KBM-7 (cell line): ENCODE data around the gene ARHGAP42.
A peak's percentile ranks its signal among the peaks of the same experiment; 100 is the strongest.

Source experiments
- DNase-seq: peaks from one replicate; pipeline ENCODE4 v3.0.0-alpha.2; 2015
- in situ Hi-C: fragments of 300-500 bp; cut with MboI; formaldehyde crosslinking; loops from 2 replicates; pipeline ENCODE4 v1.14.3; 2020; ENCODE audit warnings: low sequenced_read_pairs, low pct_unique_long_range_greater_than_20kb, mixed read lengths

Gene ARHGAP42

GRCh38 chr11:100927579-100927978 is 240.5 kb downstream of the ARHGAP42 start:
- in situ Hi-C loops = no loop called here
- DNase-seq = no peak

DNA sequence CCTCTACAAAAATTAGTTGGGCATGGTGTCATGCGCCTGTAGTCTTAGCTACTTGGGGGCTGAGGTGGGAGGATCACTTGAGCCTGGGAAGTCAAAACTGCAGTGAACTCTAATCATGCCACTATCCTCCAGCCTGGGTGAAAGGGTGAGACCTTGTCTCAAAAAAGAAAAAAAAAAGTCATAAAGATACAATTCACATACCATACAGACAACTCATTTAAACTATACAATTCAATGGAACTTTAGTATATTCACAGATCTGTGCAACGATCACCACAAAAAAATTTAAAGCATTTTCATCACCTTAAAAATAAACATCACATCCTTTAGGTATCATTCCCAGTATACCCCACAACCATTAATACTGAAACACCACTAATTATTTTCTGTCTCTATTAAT is 241.3 kb downstream of the ARHGAP42 start:
- DNase-seq = no peak
- in situ Hi-C loops = no loop called here

GRCh38 chr11:100929377-100929776 is 242.3 kb downstream of the ARHGAP42 start:
- no peak for DNase-seq
- in situ Hi-C loops = no loop called here

DNA sequence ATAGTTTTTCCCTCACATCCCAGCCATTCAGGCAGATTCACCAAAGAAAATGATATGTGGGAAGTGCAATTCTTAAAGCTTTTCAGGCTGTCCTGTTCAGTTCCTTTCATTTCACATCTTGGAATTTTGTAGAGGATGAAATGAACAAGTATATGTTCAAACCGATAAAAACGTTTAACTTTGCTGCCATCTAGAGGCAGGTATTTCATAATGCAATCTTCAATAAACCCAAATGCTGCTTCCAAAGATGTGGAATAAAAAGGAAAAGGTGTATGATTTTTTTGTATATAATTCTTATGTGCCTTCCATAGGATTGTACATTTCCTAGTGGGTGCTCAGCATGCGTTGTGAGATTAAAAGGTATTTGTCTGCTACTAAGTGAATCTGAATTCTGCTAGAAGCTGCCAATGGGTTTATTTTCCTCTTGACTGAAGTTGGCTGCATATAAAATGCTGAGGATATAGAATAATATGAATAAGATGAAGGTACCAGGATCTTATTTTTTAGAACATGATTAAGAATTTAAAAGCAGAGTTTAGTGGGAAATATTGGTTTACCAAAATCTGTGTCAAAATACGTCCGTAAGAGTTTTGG is 243.2 kb downstream of the ARHGAP42 start:
- peak; percentile 44 for DNase-seq
- in situ Hi-C loops = no loop called here

DNA sequence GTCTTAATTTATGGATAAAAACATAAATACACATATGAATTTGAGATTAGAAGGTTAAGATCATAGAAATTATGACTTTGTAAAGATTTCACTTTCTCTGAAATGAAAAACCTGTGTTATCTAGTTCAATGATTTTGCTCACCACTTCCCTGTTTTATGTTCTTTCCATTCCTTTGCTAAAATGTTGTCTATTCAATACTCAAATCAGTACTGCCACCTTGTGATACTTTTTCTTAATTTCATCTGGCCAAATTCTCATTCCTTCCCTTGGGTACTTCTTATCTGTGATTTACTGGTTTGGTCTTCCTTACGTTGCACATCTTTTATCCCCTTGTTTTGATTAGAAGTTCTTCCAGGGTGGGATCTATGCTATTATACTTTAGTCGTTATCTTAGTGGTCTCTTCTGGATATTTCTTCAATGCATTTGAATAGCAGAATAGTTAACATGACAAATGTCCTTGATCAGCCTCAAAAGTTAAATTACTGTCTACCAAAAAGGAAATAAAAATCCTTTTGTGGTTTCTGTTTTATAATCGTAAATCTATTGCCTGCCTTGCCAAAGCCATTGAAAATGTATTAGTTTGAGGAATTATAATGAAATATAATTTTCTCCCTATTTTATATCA is 245.5 kb downstream of the ARHGAP42 start:
- in situ Hi-C loops = no loop called here
- peak; percentile 52 for DNase-seq

GRCh38 chr11:100936781-100937180 is 249.7 kb downstream of the ARHGAP42 start:
- in situ Hi-C loops = no loop called here
- no peak for DNase-seq

- no peak for DNase-seq
- in situ Hi-C loops = no loop called here
These were observed 252.5 kb downstream of the ARHGAP42 start for GRCh38 chr11:100939571-100939970.

DNA sequence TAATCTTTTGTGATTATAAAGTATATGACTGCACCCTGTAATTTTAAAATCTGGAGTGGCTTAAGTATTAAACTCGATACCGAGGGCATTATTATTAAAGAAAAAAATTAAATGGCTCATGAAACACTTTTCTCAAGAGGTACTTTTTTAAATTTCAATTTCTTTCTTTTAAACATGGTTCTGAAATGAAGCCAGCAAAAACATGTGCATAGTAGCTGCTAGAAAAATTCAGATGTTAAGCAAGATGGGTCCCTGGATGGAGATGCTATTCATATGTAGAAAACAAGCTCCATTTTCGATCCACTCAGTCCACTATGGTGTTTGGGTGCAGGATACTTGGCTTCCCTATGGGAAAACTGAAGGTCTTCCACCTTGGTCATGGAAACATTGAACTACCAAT is 253.0 kb downstream of the ARHGAP42 start:
- in situ Hi-C loops = no loop called here
- no peak for DNase-seq

- in situ Hi-C loops = no loop called here
These were observed 253.9 kb downstream of the ARHGAP42 start for GRCh38 chr11:100941033-100941432.

DNA sequence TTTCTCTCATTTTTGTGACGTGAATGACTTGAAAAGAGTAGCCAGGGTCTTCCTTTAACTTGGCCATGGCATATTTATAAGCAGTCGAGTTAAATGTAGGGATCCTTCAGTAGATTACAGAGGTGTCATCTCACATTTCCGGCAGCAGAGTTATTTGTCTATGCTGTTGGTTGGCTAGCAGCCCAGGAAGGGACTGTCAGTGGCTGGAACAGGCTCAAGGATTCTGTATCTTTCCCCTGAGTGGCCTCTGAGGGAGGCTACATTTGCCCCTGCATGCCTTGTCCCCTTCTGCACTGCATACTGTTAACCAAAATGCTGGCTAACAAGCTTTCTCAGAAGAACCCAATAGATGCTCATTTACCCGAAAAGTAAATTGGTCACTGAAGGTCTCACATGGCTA is 254.9 kb downstream of the ARHGAP42 start:
- DNase-seq = no peak
- in situ Hi-C loops = no loop called here

More at GRCh38 chr11:100941033-100941432, 253.9 kb downstream of the ARHGAP42 start:
- no peak for DNase-seq

DNA sequence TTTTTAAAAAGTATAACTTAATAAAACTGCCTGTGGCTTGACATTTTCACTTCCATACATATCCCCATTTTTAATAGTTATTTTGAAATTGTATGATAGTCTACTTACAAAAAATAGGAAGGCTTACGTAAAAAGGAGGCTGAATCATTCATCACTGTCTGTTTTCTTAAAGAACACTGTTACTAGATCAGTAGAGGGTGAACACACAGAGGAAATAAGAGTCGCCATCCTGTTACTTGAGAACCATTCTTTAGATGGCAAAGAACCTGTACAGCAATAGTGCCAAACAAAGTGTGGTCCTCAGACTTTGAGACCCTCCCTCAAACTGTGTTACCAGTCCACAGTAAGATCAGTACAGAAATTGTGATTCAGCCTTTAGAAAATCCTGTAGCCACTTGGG is 261.8 kb downstream of the ARHGAP42 start:
- DNase-seq = no peak
- in situ Hi-C loops = no loop called here

DNA sequence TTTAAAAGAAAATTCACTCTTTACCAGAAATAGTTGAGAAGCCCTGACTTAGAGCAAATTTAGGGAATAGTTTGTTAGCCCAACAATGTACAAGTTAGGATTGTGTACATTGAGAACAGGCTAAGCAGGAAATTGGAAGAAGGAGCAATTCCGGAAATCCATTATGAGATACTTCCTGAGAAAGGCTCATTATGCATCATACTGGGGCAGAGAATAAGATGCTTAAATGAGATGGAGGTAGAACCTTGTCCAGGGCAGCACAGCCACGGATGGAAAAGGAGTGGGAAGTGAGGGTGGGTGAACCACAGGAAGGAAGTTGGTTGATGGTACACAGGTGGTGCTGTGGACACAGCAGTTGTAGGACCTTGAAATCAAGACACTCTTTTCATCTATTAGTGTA is 262.4 kb downstream of the ARHGAP42 start:
- in situ Hi-C loops = no loop called here
- DNase-seq = no peak

GRCh38 chr11:100955318-100955717 is 268.2 kb downstream of the ARHGAP42 start:
- in situ Hi-C loops = no loop called here

GRCh38 chr11:100956351-100956750 is 269.3 kb downstream of the ARHGAP42 start:
- DNase-seq = no peak
- in situ Hi-C loops = no loop called here

More at GRCh38 chr11:100955318-100955717, 268.2 kb downstream of the ARHGAP42 start:
- no peak for DNase-seq

DNA sequence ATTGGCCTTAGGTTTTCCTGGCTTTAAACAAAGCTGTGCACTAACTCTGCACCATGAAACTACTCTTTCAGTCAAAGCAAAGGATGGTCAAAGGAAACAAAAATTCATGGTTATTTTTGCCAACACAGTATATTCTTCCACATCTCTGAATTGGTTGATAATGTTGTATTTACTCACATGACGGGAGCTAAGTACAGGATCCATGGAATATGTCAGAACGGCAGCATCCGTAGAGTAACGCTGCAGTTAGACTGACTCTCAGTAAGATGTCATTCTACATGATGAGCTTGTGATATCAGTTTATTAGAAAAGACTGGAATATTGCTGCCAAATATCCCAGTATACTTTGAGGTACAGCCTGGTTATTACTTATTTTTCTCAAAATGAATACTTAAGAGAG is 270.4 kb downstream of the ARHGAP42 start:
- in situ Hi-C loops = no loop called here
- DNase-seq = no peak

- in situ Hi-C loops = no loop called here
- DNase-seq = no peak
These were observed 274.5 kb downstream of the ARHGAP42 start for GRCh38 chr11:100961633-100962032.

DNA sequence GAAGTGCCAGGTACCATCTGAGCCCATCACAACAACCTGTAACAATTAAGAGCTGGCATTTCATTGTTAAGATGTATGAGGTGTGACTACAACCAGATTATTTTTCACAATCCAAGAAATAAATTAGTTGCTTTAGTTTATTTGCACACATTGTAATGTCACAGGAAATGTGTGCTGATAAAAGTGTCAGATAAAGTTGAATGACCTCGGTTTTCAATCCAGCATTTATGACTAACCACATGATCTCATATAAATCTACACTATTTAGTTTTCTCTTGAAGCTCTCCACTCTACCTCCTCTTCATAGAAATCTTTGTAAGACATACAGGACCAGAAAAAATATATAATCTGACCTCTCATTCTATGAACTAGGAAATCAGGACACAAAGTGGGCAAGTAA is 276.3 kb downstream of the ARHGAP42 start:
- DNase-seq = no peak
- in situ Hi-C loops = no loop called here

- in situ Hi-C loops = no loop called here
- no peak for DNase-seq
These were observed 277.3 kb downstream of the ARHGAP42 start for GRCh38 chr11:100964435-100964834.

- DNase-seq = no peak
- in situ Hi-C loops = no loop called here
These were observed 278.3 kb downstream of the ARHGAP42 start for GRCh38 chr11:100965346-100965745.

DNA sequence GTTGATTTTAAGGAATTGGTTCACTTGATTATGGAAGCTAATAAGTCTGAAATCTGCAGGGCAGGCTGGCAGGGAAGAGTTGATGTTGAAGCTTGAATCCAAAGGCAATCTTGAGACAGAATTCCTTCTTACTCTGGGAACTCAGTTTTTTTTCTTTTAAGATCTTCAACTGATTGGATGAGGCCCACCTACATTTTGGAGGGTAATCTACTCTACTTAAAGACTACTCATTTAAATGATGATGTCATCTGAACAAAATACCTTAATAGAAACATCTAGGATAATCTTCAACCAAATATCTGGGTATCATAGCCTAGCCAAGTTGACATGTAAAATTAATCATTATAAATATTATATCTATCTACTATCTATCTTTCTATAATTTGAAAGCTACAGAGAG is 279.3 kb downstream of the ARHGAP42 start:
- in situ Hi-C loops = no loop called here
- DNase-seq = no peak

- in situ Hi-C loops = no loop called here
- DNase-seq = no peak
These were observed 281.9 kb downstream of the ARHGAP42 start for GRCh38 chr11:100969008-100969407.
